Endothelial cell of umbilical vein (primary cell): Measurements from ENCODE around the gene AUTS2. TPM values are rescaled to one million over a fixed set of nuclear protein-coding genes. Genes with fewer than 3 reads are reported as not detected.

Experiments
- BruUV-seq: library from RNA; stranded (reverse); fragments of 400-500 nt; replicated peaks from 2 replicates; lab custom pipeline; 2021; lab: Mats Ljungman, UMichigan
- CTCF ChIA-PET: fragments of 300-600, 350-600 bp; sonication (Branson Sonifier 250); formaldehyde crosslinking; loops from one replicate; lab custom pipeline; 2021; ENCODE audit warnings: antibody characterized with exemption, inconsistent platforms; lab: Charles Lee
- POLR2A ChIA-PET: fragments of 300-600, 350-600 bp; sonication (Branson Sonifier 250); formaldehyde crosslinking; loops from one replicate; lab custom pipeline; 2021; ENCODE audit warnings: antibody characterized with exemption, inconsistent platforms; lab: Charles Lee
- DNase-seq: peaks from one replicate; pipeline ENCODE4 v3.0.0-alpha.2; 2011; ENCODE audit warnings: low read depth, low spot score
- FAIRE-seq: peaks from 2 replicates; lab custom pipeline; 2011; peaks lifted over from hg19 to GRCh38; lab: Jason Lieb, UNC
- H2AFZ ChIP-seq: 2 replicates; pipeline ENCODE4 v1.6.0; 2012; ENCODE audit warnings: low read depth, low read length, control low read depth, inconsistent platforms
- H3K27ac ChIP-seq: 2 replicates; pipeline ENCODE4 v1.5.1; 2011; ENCODE audit warnings: low read depth, mild to moderate bottlenecking, control low read depth, low read length, moderate library complexity; ENCODE audit not compliant: insufficient read depth
- H3K27me3 ChIP-seq, 2 experiments: 2 replicates each; pipeline versions ENCODE4 v1.6.0 to v1.6.1; 2011; ENCODE audit warnings: low read length in 2 of 2, mixed read lengths in 1 of 2; ENCODE audit not compliant: control insufficient read depth in 2 of 2, insufficient read depth in 2 of 2
- H3K36me3 ChIP-seq, 2 experiments: 2 replicates in 1 of 2; 3 replicates in 1 of 2; pipeline ENCODE4 v1.5.1; 2011; ENCODE audit warnings: low read length in 2 of 2, mild to moderate bottlenecking in 1 of 2, moderate library complexity in 1 of 2; ENCODE audit not compliant: control insufficient read depth in 2 of 2, insufficient read depth in 2 of 2; ENCODE audit errors: extremely low read depth in 1 of 2
- H3K4me1 ChIP-seq: 3 replicates; pipeline ENCODE4 v1.5.1; 2011; ENCODE audit warnings: mild to moderate bottlenecking, low read length; ENCODE audit not compliant: control insufficient read depth, insufficient read depth; ENCODE audit errors: extremely low read depth
- H3K4me2 ChIP-seq: 2 replicates; pipeline ENCODE4 v1.6.1; 2011; ENCODE audit warnings: low read length, control low read depth, mixed read lengths; ENCODE audit not compliant: insufficient read depth
- H3K4me3 ChIP-seq, 3 experiments: fragments of 200-600 bp in 1 of 3; sonication (generic), shearing (Covaris generic) in 1 of 3; replicated peaks in 1 of 3; 2 replicates each; pipeline ENCODE4 v1.5.1; 2011 to 2016; ENCODE audit warnings: control low read depth in 3 of 3, low read length in 3 of 3, mild to moderate bottlenecking in 2 of 3, inconsistent platforms in 1 of 3, low read depth in 1 of 3, moderate library complexity in 1 of 3; ENCODE audit not compliant: insufficient read depth in 1 of 3
- H3K79me2 ChIP-seq: 2 replicates; pipeline ENCODE4 v1.6.0; 2012; ENCODE audit warnings: low read length, inconsistent platforms; ENCODE audit not compliant: control insufficient read depth, insufficient read depth
- H3K9ac ChIP-seq: replicated peaks from 2 replicates; pipeline ENCODE3; 2011; ENCODE audit warnings: low read length, control low read depth; ENCODE audit not compliant: insufficient read depth; ENCODE audit errors: extremely low read depth
- H3K9me1 ChIP-seq: replicated peaks from 3 replicates; pipeline ENCODE4 v1.6.0; 2011; ENCODE audit warnings: mild to moderate bottlenecking, low read length; ENCODE audit not compliant: control insufficient read depth, insufficient read depth; ENCODE audit errors: extremely low read depth
- H3K9me3 ChIP-seq: replicated peaks from 2 replicates; pipeline ENCODE4 v1.5.1; 2012; ENCODE audit warnings: low read length, inconsistent platforms; ENCODE audit not compliant: control insufficient read depth, insufficient read depth
- H4K20me1 ChIP-seq: replicated peaks from 2 replicates; pipeline ENCODE3; 2011; ENCODE audit warnings: mild to moderate bottlenecking, low read length; ENCODE audit not compliant: control insufficient read depth, insufficient read depth; ENCODE audit errors: extremely low read depth
- CTCF ChIP-seq, 2 donors: IDR thresholded peaks; 1 replicate in 1 of 2; 2 replicates in 1 of 2; pipeline ENCODE4 v1.5.1; 2011; ENCODE audit warnings: low read length in 2 of 2, mild to moderate bottlenecking in 2 of 2, moderate library complexity in 2 of 2, control low read depth in 1 of 2, inconsistent platforms in 1 of 2, low read depth in 1 of 2; ENCODE audit not compliant: insufficient read depth in 1 of 2; ENCODE audit errors: extremely low read depth in 1 of 2
- EZH2 ChIP-seq: IDR thresholded peaks from 2 replicates; pipeline ENCODE4 v1.6.1; 2012; ENCODE audit warnings: borderline replicate concordance, low read depth, mild to moderate bottlenecking, moderate library complexity, low read length, inconsistent platforms; ENCODE audit not compliant: severe bottlenecking
- FOS ChIP-seq: IDR thresholded peaks from 2 replicates; pipeline ENCODE4 v1.6.1; 2011; ENCODE audit warnings: mild to moderate bottlenecking, low read length, moderate library complexity, borderline replicate concordance; ENCODE audit not compliant: insufficient read depth
- GATA2 ChIP-seq: IDR thresholded peaks from 2 replicates; pipeline ENCODE4 v1.7.0; 2011; ENCODE audit warnings: low read depth, mild to moderate bottlenecking, moderate library complexity, mixed read lengths, low read length; ENCODE audit not compliant: insufficient read length, insufficient read depth
- JUN ChIP-seq: IDR thresholded peaks from 2 replicates; pipeline ENCODE4 v1.6.1; 2011; ENCODE audit warnings: borderline replicate concordance, low read depth; ENCODE audit not compliant: insufficient read length, insufficient read depth
- MAX ChIP-seq: IDR thresholded peaks from 2 replicates; pipeline ENCODE4 v1.6.1; 2011; ENCODE audit not compliant: insufficient read depth, insufficient read length
- MYC ChIP-seq: IDR thresholded peaks from one replicate; pipeline ENCODE4 v1.6.1; 2011; ENCODE audit warnings: mild to moderate bottlenecking, low read depth, low read length
- POLR2A ChIP-seq: IDR thresholded peaks from 2 replicates; pipeline ENCODE4 v1.6.1; 2012; ENCODE audit warnings: low read depth, mild to moderate bottlenecking, control low read depth, low read length
- POLR2AphosphoS5 ChIP-seq: IDR thresholded peaks from 2 replicates; pipeline ENCODE4 v1.6.1; 2012; ENCODE audit warnings: low read depth, mild to moderate bottlenecking, control low read depth, low read length, moderate library complexity; ENCODE audit not compliant: insufficient read depth
- dilution Hi-C: fragments of 300-500 bp; cut with MboI; formaldehyde crosslinking; loops from one replicate; pipeline ENCODE4 v1.15.0; 2019; ENCODE audit warnings: low sequenced_read_pairs; ENCODE audit not compliant: extremely low pct_ligation_motif_present
- intact Hi-C: fragments of 100-400 bp; cut with micrococcal nuclease; formaldehyde crosslinking; loops from one replicate; pipeline ENCODE4 v1.10.0; 2022
- polyA plus RNA-seq, 4 experiments: library from polyadenylated mRNA; depleted of rRNA in 3 of 4; stranded (reverse) in 3 of 4; unstranded in 1 of 4; fragments of >200 nt; gene quantifications; 2 replicates each; pipeline versions ENCODE4 v1.2.1 to v1.2.3, GENCODE V29; 2011 to 2012; ENCODE audit warnings: missing spikeins in 1 of 4
- total RNA-seq: library from RNA; stranded (reverse); gene quantifications from 2 replicates; pipeline ENCODE4 v1.2.3, GENCODE V29; 2021

The AUTS2 gene
- total and polyA plus RNA-seq, 2 donors (not counting 3 experiments of a cell fraction or from before 2014, with no cell fraction given), result 0.59 to 8.0 TPM

- Histone ChIP-seq H2AFZ (no peak overlapping the region), H3K27me3 (no peaks in the 10 kb centered on the region), H3K9me3 (no peaks in the 10 kb centered on the region), H3K4me3 (no peak overlapping the region), H3K4me2 (no peak overlapping the region), H3K4me1 (no peaks in the 10 kb centered on the region), H3K9me1 (no peaks in the 10 kb centered on the region), H3K36me3 (no peaks in the 10 kb centered on the region), H3K79me2 (no peaks in the 10 kb centered on the region), H3K27ac (no peak overlapping the region), H3K9ac (no peak overlapping the region), H4K20me1 (no peaks in the 10 kb centered on the region)
- ChIA-PET POLR2A (no interaction called here), CTCF (no interaction called here)
- intact Hi-C loops, result no loop called here
- DNase-seq (no peak), FAIRE-seq (no peak)
- dilution Hi-C loops, result no loop called here
- no peak for TF ChIP-seq GATA2
- no peak for TF ChIP-seq EZH2
- TF ChIP-seq POLR2A, result no peak
- no peak for TF ChIP-seq MYC
- TF ChIP-seq POLR2AphosphoS5, result no peak
- no peak for TF ChIP-seq MAX
- no peak for TF ChIP-seq CTCF (IDR thresholded peaks at IDR 0.05; ENCODE audit: extremely low read depth in 1 of 2, insufficient read depth in 1 of 2, low read depth in 1 of 2, low read length in 2 of 2)
- no TSS peak for BruUV-seq
Observed at GRCh38 chr7:69685293-69685631, 87.0 kb downstream of the AUTS2 start.

- CTCF ChIA-PET, result no interaction called here
- H4K20me1 ChIP-seq, result no peaks in the 10 kb centered on the region
- no peak overlapping the region for H2AFZ ChIP-seq
- H3K36me3 ChIP-seq, result no peaks in the 10 kb centered on the region
- no peak overlapping the region for H3K4me3 ChIP-seq
- H3K4me2 ChIP-seq, result no peak overlapping the region
- no TSS peak for BruUV-seq
- TF ChIP-seq MYC (no peak), JUN (no peak), POLR2AphosphoS5 (no peak), EZH2 (no peak), MAX (no peak), CTCF (IDR thresholded peaks at IDR 0.05; ENCODE audit: extremely low read depth in 1 of 2, insufficient read depth in 1 of 2, low read depth in 1 of 2, low read length in 2 of 2) (no peak), GATA2 (no peak), POLR2A (no peak), FOS (no peak)
- no peaks in the 10 kb centered on the region for H3K9me3 ChIP-seq
- no peak overlapping the region for H3K9ac ChIP-seq
- dilution Hi-C loops (no loop called here), intact Hi-C loops (no loop called here)
- no peaks in the 10 kb centered on the region for H3K4me1 ChIP-seq
- POLR2A ChIA-PET, result no interaction called here
- H3K27me3 ChIP-seq, result no peaks in the 10 kb centered on the region
- DNase-seq (no peak), FAIRE-seq (no peak)
- H3K9me1 ChIP-seq, result no peaks in the 10 kb centered on the region
- H3K27ac ChIP-seq, result no peak overlapping the region
- no peaks in the 10 kb centered on the region for H3K79me2 ChIP-seq
Observed at GRCh38 chr7:69686366-69686765, 88.1 kb downstream of the AUTS2 start.
